ENCODE results near the gene M1AP.

M1AP gene

GRCh38 chr2:74648009-74648443 is at the start of gene M1AP:
TSS of gene M1AP (minus strand) at chr2:74648330. CDS start at chr2:74640275, 8,055 bp downstream.
- no peak for DNase-seq

GRCh38 chr2:74696829-74697228 is 48.7 kb upstream of the M1AP start:
- no peak for DNase-seq

GRCh38 chr2:74695663-74696062 is 47.5 kb upstream of the M1AP start:
- DNase-seq, result no peak

GRCh38 chr2:74694281-74694680 is 46.2 kb upstream of the M1AP start:
- no peak for DNase-seq

GRCh38 chr2:74693668-74694067 is 45.5 kb upstream of the M1AP start:
- DNase-seq, result no peak

GRCh38 chr2:74693213-74693612 is 45.1 kb upstream of the M1AP start:
- no peak for DNase-seq

GRCh38 chr2:74691929-74692328 is 43.8 kb upstream of the M1AP start:
- no peak for DNase-seq

- DNase-seq, result no peak
These were observed 42.4 kb upstream of the M1AP start for GRCh38 chr2:74690571-74690970.

- no peak for DNase-seq
These were observed 41.5 kb upstream of the M1AP start for GRCh38 chr2:74689671-74690070.

GRCh38 chr2:74688881-74689280 is 40.8 kb upstream of the M1AP start:
- no peak for DNase-seq

GRCh38 chr2:74685408-74685807 is 37.3 kb upstream of the M1AP start:
- DNase-seq, result no peak

GRCh38 chr2:74682501-74682900 is 34.4 kb upstream of the M1AP start:
- DNase-seq, result no peak

- DNase-seq, result no peak
These were observed 31.5 kb upstream of the M1AP start for GRCh38 chr2:74679615-74680014.

- no peak for DNase-seq
These were observed 28.2 kb upstream of the M1AP start for GRCh38 chr2:74676331-74676730.

GRCh38 chr2:74675090-74675489 is 27.0 kb upstream of the M1AP start:
- DNase-seq, result no peak

GRCh38 chr2:74673826-74674528 is 25.8 kb upstream of the M1AP start:
- DNase-seq, result no peak

- DNase-seq, result no peak
These were observed 23.3 kb upstream of the M1AP start for GRCh38 chr2:74671479-74671878.

- no peak for DNase-seq
These were observed 22.1 kb upstream of the M1AP start for GRCh38 chr2:74670263-74670662.

GRCh38 chr2:74668087-74668486 is 20.0 kb upstream of the M1AP start:
- no peak for DNase-seq

- DNase-seq, result no peak
These were observed 11.3 kb upstream of the M1AP start for GRCh38 chr2:74659462-74659861.

GRCh38 chr2:74658516-74658915 is 10.4 kb upstream of the M1AP start:
- no peak for DNase-seq

- no peak for DNase-seq
These were observed 7.4 kb upstream of the M1AP start for GRCh38 chr2:74655579-74655978.

- peak; percentile 96 for DNase-seq
These were observed 6.1 kb upstream of the M1AP start, which contains the start of gene SEMA4F for GRCh38 chr2:74653985-74654882. TSS of gene SEMA4F (plus strand) at chr2:74654247. CDS start at chr2:74654377, 130 bp downstream.

- no peak for DNase-seq
These were observed 5.5 kb upstream of the M1AP start for GRCh38 chr2:74653589-74653984.

All from activated naive CD4-positive, alpha-beta T cell treated with Interleukin-2 at 50 U/mL for 16 hours (primary cell).